ENCODE results near the gene SRSF3.

GRCh38 chr6:36649701-36650484 is 55.7 kb downstream of the SRSF3 start:
- TF ChIP-seq CTCF (IDR thresholded peaks at IDR 0.05): no peak
- TF ChIP-seq POLR2A (IDR thresholded peaks at IDR 0.05): no peak

All from lower leg skin (tissue), 3 donors.